A549 (cell line): ENCODE results near the gene CCNG2. TPM values are rescaled to one million over a fixed set of nuclear protein-coding genes. Genes with fewer than 3 reads are reported as not detected.

Experiments used
- ATAC-seq, 2 experiments: fragments of 200-7000 bp in 1 of 2; fragments of >200 bp in 1 of 2; cut with Nextera tagmentation in 1 of 2; cut with Tn5 transposase in 1 of 2; 3 replicates each; pipeline versions ENCODE4 v1.8.0 to v1.9.1; 2018 to 2020; ENCODE audit warnings: mild to moderate bottlenecking in 1 of 2, moderate library complexity in 1 of 2
- CTCF ChIA-PET: fragments of 300-600 bp; sonication (Branson Sonifier 250); formaldehyde crosslinking; extraction: SDS; loops from one replicate; lab custom pipeline; 2021; ENCODE audit warnings: antibody characterized with exemption, inconsistent platforms; lab: Yijun Ruan, JAX
- POLR2A ChIA-PET: fragments of 350-600 bp; formaldehyde crosslinking; extraction: SDS; loops from one replicate; lab custom pipeline; 2021; ENCODE audit warnings: antibody characterized with exemption, inconsistent platforms; lab: Yijun Ruan, JAX
- DNase-seq, 2 experiments: peaks; one replicate each; pipeline versions ENCODE4 v3.0.0 to v3.0.0-alpha.2; 2011 to 2016; ENCODE audit warnings: low read depth in 1 of 2, low spot score in 1 of 2
- FAIRE-seq: peaks from 2 replicates; lab custom pipeline; 2011; peaks lifted over from hg19 to GRCh38; lab: Jason Lieb, UNC
- H3K27ac ChIP-seq, 2 experiments: fragments of >200 bp; sonication (Bioruptor Twin); formaldehyde crosslinking; 3 replicates each; pipeline ENCODE4 v1.5.1; 2016 to 2017
- H3K4me1 ChIP-seq: fragments of >200 bp; sonication (Bioruptor Twin); formaldehyde crosslinking; 3 replicates; pipeline ENCODE4 v1.6.1; 2016
- H3K4me2 ChIP-seq: fragments of >200 bp; sonication (Bioruptor Twin); formaldehyde crosslinking; 3 replicates; pipeline ENCODE4 v1.6.1; 2016
- H3K4me3 ChIP-seq: fragments of >200 bp; sonication (Bioruptor Twin); formaldehyde crosslinking; 3 replicates; pipeline ENCODE4 v1.5.1; 2016
- H3K9me3 ChIP-seq: fragments of >200 bp; sonication (Bioruptor Twin); formaldehyde crosslinking; 3 replicates; pipeline ENCODE4 v1.6.1; 2016
- BCL3 ChIP-seq: fragments of >200 bp; sonication (Bioruptor Twin); formaldehyde crosslinking; IDR thresholded peaks from 3 replicates; pipeline ENCODE4 v1.6.1; 2016
- CEBPB ChIP-seq, 2 experiments: fragments of >200 bp in 1 of 2; sonication (Bioruptor Twin) in 1 of 2; formaldehyde crosslinking in 1 of 2; IDR thresholded peaks; 2 replicates each; pipeline ENCODE4 v1.6.1; 2012 to 2016
- CTCF ChIP-seq: fragments of >200 bp; sonication (Bioruptor Twin); formaldehyde crosslinking; IDR thresholded peaks from 3 replicates; pipeline ENCODE4 v1.5.1; 2016
- ESRRA ChIP-seq: fragments of 150-350 bp; IDR thresholded peaks from 2 replicates; pipeline ENCODE4 v1.6.1; 2014; ENCODE audit warnings: mild to moderate bottlenecking, low read length, borderline replicate concordance
- FOSB ChIP-seq: fragments of 250-450 bp; sonication (Bioruptor Pico); IDR thresholded peaks from 2 replicates; pipeline ENCODE4 v1.5.0; 2020; ENCODE audit warnings: mild to moderate bottlenecking, moderate library complexity
- GATA3 ChIP-seq: IDR thresholded peaks from 2 replicates; pipeline ENCODE4 v1.6.1; 2012; ENCODE audit warnings: borderline replicate concordance
- HES2 ChIP-seq: fragments of >200 bp; sonication (Bioruptor Twin); formaldehyde crosslinking; IDR thresholded peaks from 2 replicates; pipeline ENCODE4 v1.6.1; 2016
- HMGXB4 ChIP-seq: fragments of 250-450 bp; sonication (Bioruptor Pico); IDR thresholded peaks from 2 replicates; pipeline ENCODE4 v1.5.0; 2021; ENCODE audit warnings: mild to moderate bottlenecking, moderate library complexity, borderline replicate concordance
- HOXB13 ChIP-seq: fragments of 250-450 bp; sonication (Bioruptor Pico); IDR thresholded peaks from 2 replicates; pipeline ENCODE4 v1.5.0; 2020; ENCODE audit warnings: low read depth, mild to moderate bottlenecking, moderate library complexity
- HOXB5 ChIP-seq: fragments of 250-450 bp; sonication (Bioruptor Pico); IDR thresholded peaks from 2 replicates; pipeline ENCODE4 v1.5.0; 2020; ENCODE audit warnings: mild to moderate bottlenecking, moderate library complexity
- JUN ChIP-seq, 2 experiments: fragments of >200 bp; sonication (Bioruptor Twin); formaldehyde crosslinking; IDR thresholded peaks; 2 replicates in 1 of 2; 3 replicates in 1 of 2; pipeline ENCODE4 v1.6.1; 2016 to 2017
- MAFK ChIP-seq: fragments of 450-650 bp; IDR thresholded peaks from 2 replicates; pipeline ENCODE4 v1.6.1; 2014; ENCODE audit not compliant: partially characterized antibody
- MAZ ChIP-seq: fragments of 150-350 bp; IDR thresholded peaks from 2 replicates; pipeline ENCODE4 v1.6.1; 2014; ENCODE audit warnings: antibody characterized with exemption, low read depth, low read length, borderline replicate concordance
- NR3C1 ChIP-seq: fragments of >200 bp; sonication (Bioruptor Twin); formaldehyde crosslinking; IDR thresholded peaks from 3 replicates; pipeline ENCODE4 v1.6.1; 2017
- PBX3 ChIP-seq: IDR thresholded peaks from 2 replicates; pipeline ENCODE4 v1.6.1; 2012
- RAD21 ChIP-seq, 2 experiments: fragments of >200 bp in 1 of 2; sonication (Bioruptor Twin) in 1 of 2; formaldehyde crosslinking in 1 of 2; IDR thresholded peaks in 1 of 2; conservative IDR thresholded peaks in 1 of 2; 2 replicates in 1 of 2; 3 replicates in 1 of 2; pipeline ENCODE4 v1.6.1; 2012 to 2018; ENCODE audit warnings: inconsistent platforms in 1 of 2
- RFX5 ChIP-seq: fragments of 450-650 bp; IDR thresholded peaks from 2 replicates; pipeline ENCODE4 v1.7.1; 2014; ENCODE audit warnings: antibody characterized with exemption, mild to moderate bottlenecking, moderate library complexity
- SREBF2 ChIP-seq: fragments of 450-650 bp; IDR thresholded peaks from 2 replicates; pipeline ENCODE4 v1.6.1; 2014; ENCODE audit warnings: mild to moderate bottlenecking, moderate library complexity
- TFCP2L1 ChIP-seq: fragments of 250-450 bp; sonication (Bioruptor Pico); IDR thresholded peaks from 2 replicates; pipeline ENCODE4 v1.5.0; 2021; ENCODE audit warnings: mild to moderate bottlenecking
- USF2 ChIP-seq: fragments of 450-650 bp; IDR thresholded peaks from 2 replicates; pipeline ENCODE4 v1.6.1; 2014; ENCODE audit warnings: antibody characterized with exemption
- ZFP36 ChIP-seq: fragments of 450-650 bp; IDR thresholded peaks from 2 replicates; pipeline ENCODE4 v1.6.1; 2014; ENCODE audit warnings: borderline replicate concordance; ENCODE audit not compliant: partially characterized antibody
- ZSCAN20 ChIP-seq: fragments of 250-450 bp; sonication (Bioruptor Pico); IDR thresholded peaks from 2 replicates; pipeline ENCODE4 v1.8.0; 2022; ENCODE audit warnings: mild to moderate bottlenecking, moderate library complexity
- WGBS: methylation state at CpG from one replicate; pipeline ENCODE4 v1.1.6; 2017; ENCODE audit errors: missing lambda C conversion rate; 5-methylcytosine and 5-hydroxymethylcytosine counted together
- polyA plus RNA-seq, 4 experiments: library from polyadenylated mRNA; depleted of rRNA in 3 of 4; stranded (reverse); fragments of >200 nt; fragmentation: RNase III in 1 of 4; extraction: RNeasy Plus Mini Kit Qiagen cat#74134 plus additional on column Dnase treatment in 1 of 4; gene quantifications; 2 replicates in 3 of 4; 3 replicates in 1 of 4; pipeline ENCODE4 v1.2.3, GENCODE V29; 2011 to 2017

Gene CCNG2
- polyA plus RNA-seq, 2 of the 4 experiments (the other 2 are of a cell fraction) = 3.9 to 9.8 TPM

GRCh38 chr4:77189412-77189811, 32.4 kb downstream of the CCNG2 start:
- no peak for ATAC-seq
- H3K27ac ChIP-seq = no peak overlapping the region
- H3K4me3 ChIP-seq = no peak overlapping the region
- no peak for DNase-seq
- CTCF ChIA-PET = interaction anchor here (0.6 to 2.8 kb wide), 2 partner anchors 14 to 212 kb away, joined by 3 to 15 read pairs; no protein-coding TSS in a partner anchor
- no peak for FAIRE-seq
- no peak for TF ChIP-seq ZFP36
- no peak for TF ChIP-seq HOXB5 (CRISPR knock-in tag)
- no peak for TF ChIP-seq MAZ
- no peak for TF ChIP-seq PBX3
- TF ChIP-seq RAD21 (conservative IDR thresholded peaks at IDR 0.05 in 1 of 2, IDR thresholded peaks at IDR 0.05 in 1 of 2) = no peak
- no peak for TF ChIP-seq HMGXB4 (CRISPR knock-in tag)
- TF ChIP-seq BCL3 = no peak
- TF ChIP-seq USF2 = no peak
- no peak for TF ChIP-seq CTCF
- TF ChIP-seq FOSB = no peak
- no peak for TF ChIP-seq TFCP2L1
- TF ChIP-seq HOXB13 = no peak
- no peak for TF ChIP-seq HES2
- no peak for TF ChIP-seq ESRRA
- no peak for TF ChIP-seq ZSCAN20 (CRISPR knock-in tag)
- no peak for TF ChIP-seq RFX5
- no peaks in the 10 kb centered on the region for H3K9me3 ChIP-seq
- H3K4me1 ChIP-seq = no peaks in the 10 kb centered on the region
- no peak overlapping the region for H3K4me2 ChIP-seq
- POLR2A ChIA-PET = no interaction called here
- 0% methylated on average over 1 of the region's 1 CpG for WGBS

GRCh38 chr4:77190053-77190452, 33.0 kb downstream of the CCNG2 start:
- Histone ChIP-seq H3K27ac (no peak overlapping the region), H3K4me3 (no peak overlapping the region), H3K4me1 (no peaks in the 10 kb centered on the region), H3K9me3 (no peaks in the 10 kb centered on the region), H3K4me2 (no peak overlapping the region)
- WGBS = 94% methylated on average over 1 of the region's 1 CpG
- no peak for DNase-seq
- FAIRE-seq = no peak
- ATAC-seq = no peak
- ChIA-PET POLR2A (no interaction called here), CTCF (interaction anchor here (0.9 to 2.8 kb wide), 2 partner anchors 10 to 13 kb away, joined by 3 to 15 read pairs; no protein-coding TSS in a partner anchor)
- TF ChIP-seq TFCP2L1 = no peak
- no peak for TF ChIP-seq SREBF2
- no peak for TF ChIP-seq MAFK
- TF ChIP-seq GATA3 = no peak
- no peak for TF ChIP-seq MAZ
- TF ChIP-seq JUN (IDR thresholded peaks at IDR 0.05) = no peak
- TF ChIP-seq CEBPB (IDR thresholded peaks at IDR 0.05) = no peak
- TF ChIP-seq HES2 = no peak
- no peak for TF ChIP-seq NR3C1
